DMS53 (cell line): ENCODE results near the gene FETUB.

ENCODE experiments used
- DNase-seq: peaks from one replicate; lab custom pipeline; 2025; lab: John Stamatoyannopoulos, UW

Gene FETUB

DNA sequence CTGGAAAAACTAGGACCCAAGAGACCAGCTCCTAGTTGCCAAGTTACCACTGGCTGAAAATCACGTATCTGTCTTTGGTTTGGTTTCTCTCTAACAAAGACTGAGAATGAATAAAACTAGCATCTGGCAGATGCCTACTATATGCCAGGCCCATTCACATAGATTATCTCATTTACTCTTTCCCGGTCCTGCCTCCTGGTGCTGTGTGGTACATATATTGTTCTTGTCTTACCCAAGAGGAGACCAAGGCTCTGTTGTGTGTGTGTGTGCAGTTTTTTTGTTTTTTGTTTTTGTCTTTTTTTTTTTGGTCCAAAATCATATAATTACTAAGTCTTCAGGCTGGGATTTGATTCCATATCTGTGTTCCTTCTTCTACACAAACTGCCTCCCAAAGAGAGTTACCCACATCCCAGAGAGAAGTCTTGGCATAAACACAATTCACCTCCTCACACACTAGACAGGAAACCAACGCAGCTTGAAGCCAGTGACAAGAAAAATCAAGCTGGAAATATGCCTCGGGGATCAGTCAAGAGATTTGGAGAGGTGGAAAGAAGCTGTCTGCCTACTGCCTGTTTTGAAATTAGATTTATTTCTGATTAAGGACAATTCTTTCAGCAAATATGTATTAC lies 26.4 kb upstream of the FETUB start:
- DNase-seq: no peak

DNA sequence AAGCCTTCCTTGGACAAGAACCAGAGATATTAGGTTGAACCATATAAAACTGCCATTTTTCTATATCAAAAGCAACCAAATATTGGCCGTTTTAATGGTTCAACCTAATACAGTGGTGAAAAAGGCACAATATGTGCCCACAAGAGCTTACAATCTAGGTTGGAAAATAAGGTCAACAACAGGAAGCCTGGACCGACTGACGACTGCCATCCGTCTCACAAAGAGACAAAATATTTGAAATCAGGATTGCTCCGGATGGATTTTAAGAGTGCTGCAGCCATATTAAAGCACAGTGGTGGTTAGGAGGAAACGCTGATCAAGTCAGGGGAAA lies 26.0 kb upstream of the FETUB start:
- DNase-seq: no peak

DNA sequence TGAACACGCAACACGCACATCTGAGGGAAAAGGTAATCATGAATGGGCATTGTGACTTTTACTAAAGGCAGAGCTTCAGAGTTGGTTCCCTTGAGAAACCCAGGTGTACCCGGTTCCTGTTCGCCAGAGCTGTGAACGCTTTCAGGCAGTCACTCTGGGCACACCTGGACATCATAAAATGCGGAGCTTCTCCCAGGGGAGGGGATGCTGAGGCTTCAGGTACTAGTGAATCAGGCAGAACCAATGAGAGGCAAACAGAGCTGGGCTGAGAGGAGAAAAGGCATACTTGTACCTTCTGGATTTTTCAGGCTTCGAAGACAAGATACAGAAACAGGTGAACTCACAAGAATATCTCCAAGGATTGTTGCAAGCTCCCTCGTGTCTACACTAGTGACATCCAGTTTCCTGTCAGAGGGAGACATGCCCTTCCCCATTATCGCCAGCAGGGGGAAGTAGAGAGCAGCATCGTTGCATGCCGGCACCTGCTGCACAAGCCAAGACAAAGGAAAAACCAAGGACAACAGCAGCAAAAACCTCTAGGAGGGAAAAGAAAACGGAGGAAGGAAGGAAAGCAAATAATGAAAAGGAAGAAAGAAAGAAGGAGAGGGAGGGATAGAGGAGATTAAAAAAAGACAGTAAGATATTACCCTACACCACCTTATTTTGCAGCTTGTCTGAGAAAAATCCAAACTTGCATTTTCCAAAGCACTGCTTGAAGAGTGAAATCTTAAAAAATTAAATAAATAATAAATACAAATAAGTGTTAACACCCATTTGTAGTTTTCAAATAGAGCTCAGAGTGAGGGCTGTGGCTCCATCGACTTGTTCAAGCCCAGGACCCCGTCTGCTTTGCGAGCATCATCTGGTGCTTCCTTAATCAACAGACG lies 25.4 kb upstream of the FETUB start:
- DNase-seq: peak; percentile 75

DNA sequence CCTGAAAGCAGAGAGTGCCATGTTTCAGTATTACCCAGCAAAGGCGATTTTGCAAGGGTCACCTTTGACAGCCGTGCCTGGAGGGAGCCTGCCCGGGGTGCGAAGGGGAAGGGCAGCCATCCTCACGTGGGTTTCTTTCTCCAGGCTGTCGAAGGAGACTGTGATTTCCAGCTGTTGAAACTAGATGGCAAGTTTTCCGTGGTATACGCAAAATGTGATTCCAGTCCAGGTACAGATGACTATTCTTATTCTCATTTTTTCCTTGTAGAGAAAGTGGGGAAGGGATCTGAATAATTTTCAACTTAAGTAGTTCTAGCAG lies 23.9 kb upstream of the FETUB start:
- no peak for DNase-seq

DNA sequence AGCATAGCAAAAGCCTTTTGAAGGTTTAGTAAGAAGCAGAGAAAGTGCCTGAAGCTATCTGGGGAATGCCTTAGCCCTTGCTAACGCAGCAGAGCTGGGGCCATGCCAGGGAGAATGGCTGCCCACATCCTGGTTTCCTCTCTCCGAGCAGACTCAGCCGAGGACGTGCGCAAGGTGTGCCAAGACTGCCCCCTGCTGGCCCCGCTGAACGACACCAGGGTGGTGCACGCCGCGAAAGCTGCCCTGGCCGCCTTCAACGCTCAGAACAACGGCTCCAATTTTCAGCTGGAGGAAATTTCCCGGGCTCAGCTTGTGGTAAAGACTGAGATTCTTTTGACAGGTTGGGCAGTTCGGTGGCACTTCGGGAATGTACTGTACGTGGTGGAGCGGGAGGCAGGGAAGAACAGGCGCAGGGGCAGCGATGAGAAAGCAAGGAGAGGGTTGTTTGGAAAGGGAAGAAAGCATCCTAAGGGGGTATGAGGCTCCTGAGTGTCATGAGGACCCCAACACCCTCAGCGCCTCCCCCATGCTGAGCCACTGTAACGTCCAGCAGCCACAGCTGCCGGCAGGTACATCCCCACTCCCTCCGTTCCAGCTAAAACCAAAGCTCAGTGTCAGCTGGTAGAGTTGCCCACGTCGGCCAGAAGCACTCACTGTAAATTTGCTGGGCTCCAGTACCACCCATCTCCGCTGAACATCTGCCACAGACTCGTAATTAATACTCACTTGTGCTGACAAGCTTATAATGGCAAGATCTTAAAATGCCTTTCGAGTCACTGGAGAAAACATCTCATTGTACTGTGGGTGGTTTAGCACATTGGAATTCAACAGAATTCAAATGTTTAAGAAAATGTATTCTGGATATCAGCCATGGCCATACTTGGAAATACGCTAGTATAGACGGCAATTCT lies 22.9 kb upstream of the FETUB start:
- peak; percentile 88 for DNase-seq

DNA sequence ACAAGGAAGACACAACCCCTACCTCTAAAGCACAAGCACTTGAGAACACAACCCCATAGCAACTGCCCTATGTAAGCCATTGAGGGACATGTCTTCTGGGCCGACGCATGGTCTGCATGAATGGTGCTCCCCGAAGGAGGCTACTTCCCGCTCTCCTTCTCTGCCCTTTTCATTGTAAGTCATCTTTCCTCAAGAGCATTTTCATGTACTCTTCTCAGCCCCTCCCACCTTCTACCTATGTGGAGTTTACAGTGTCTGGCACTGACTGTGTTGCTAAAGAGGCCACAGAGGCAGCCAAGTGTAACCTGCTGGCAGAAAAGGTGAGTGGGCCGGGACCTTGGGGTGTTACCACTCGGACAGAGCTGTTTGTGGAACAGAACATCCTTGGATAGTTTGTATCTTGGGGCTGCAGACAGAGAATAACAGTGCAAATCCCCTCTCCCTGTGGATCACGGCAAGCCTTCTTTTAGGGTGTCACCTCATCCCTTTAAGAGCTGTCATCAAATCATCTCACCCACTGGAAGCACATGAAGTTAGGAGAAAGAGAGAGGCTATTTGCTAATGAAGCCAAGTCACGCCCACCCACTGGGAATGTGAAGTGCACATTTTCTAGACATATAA lies 21.8 kb upstream of the FETUB start:
- DNase-seq: no peak

DNA sequence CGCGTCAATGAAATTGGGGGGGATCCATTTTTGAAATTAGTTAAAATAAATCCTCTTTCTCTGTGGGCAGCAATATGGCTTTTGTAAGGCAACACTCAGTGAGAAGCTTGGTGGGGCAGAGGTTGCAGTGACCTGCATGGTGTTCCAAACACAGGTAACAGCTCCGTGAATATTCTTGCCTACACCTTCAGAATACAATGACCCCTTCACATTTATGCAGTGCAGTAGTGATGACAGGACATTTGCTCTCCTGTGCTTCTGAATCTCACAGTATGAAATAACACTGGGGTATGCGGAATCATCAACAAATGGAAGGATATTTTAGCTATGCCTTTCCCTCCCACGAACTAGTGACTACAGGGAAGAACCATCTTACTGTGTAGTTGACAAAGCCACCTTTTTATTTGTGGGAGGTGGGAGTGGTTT lies 20.4 kb upstream of the FETUB start:
- no peak for DNase-seq

DNA sequence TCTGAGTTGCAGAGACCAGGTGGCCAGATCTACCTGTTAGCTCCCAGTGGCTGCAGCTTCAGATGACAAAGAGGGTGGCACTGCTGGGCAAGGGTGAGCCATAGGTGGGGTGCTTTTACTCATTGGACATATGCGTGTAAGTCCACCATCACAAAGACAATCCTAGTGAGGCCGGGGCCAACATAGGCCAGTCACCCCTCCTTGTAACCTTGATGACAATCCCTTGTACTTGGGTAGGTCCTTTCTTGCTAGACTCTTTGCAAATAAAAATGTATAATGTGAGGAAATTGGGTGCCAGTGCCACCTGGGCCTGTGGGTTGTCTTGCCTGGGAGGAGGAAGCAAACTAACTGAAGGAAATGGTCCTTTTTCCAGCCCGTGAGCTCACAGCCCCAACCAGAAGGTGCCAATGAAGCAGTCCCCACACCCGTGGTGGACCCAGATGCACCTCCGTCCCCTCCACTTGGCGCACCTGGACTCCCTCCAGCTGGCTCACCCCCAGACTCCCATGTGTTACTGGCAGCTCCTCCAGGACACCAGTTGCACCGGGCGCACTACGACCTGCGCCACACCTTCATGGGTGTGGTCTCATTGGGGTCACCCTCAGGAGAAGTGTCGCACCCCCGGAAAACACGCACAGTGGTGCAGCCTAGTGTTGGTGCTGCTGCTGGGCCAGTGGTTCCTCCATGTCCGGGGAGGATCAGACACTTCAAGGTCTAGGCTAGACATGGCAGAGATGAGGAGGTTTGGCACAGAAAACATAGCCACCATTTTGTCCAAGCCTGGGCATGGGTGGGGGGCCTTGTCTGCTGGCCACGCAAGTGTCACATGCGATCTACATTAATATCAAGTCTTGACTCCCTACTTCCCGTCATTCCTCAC lies 19.7 kb upstream of the FETUB start:
- DNase-seq: no peak

- no peak for DNase-seq
Observed at GRCh38 chr3:186621894-186622650, 18.1 kb upstream of the FETUB start.

GRCh38 chr3:186622651-186623310 lies 17.4 kb upstream of the FETUB start:
- no peak for DNase-seq

GRCh38 chr3:186624598-186624997 lies 15.6 kb upstream of the FETUB start:
- no peak for DNase-seq

DNA sequence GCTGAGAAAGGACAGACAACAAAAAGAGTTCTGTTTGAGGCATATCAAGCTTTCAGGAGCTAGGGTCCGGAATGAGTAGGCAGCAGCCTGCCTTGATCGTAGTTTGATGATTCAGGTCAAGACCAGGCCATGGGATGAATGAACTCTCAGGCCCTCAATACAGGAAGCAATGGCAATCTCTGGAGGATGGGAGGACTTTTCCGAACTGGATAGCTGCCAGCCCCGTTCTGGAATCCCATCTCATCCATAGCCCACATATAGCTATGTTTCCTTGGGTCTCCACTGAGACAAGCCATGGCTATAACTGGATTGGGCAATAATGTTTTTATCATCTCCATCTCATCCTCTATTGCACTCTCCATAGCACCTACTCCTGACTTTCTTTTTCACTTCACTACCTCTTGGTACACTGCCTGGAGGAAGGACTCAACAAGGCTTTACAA lies 14.6 kb upstream of the FETUB start:
- no peak for DNase-seq

DNA sequence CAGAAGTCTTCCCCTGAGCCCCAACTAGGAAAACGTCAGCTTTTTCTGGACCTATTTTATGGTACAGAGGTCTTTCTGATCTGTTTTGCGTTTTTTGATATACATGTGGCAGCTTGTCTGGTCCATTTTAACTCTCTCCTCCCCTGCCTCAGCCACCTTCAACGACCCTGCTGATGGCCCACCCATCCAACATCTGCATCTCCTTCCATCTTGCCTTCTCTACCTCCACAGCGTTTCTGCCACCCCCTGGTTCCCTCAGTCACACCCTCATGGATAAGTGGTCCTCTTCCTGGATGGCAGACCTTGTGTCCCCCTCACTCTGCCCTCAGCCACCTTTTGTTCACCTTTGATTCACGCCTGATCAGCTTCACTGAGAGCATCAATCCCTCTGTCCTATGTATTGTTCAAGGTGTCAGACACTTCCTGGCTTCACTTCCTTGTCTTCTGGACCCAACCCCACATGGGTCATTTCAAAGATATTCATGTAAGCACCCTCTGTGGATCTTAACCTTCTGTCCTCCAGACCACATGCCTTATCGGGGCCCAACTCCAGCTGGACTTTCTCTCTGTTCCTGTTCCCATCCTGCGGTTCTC lies 13.8 kb upstream of the FETUB start:
- no peak for DNase-seq

DNA sequence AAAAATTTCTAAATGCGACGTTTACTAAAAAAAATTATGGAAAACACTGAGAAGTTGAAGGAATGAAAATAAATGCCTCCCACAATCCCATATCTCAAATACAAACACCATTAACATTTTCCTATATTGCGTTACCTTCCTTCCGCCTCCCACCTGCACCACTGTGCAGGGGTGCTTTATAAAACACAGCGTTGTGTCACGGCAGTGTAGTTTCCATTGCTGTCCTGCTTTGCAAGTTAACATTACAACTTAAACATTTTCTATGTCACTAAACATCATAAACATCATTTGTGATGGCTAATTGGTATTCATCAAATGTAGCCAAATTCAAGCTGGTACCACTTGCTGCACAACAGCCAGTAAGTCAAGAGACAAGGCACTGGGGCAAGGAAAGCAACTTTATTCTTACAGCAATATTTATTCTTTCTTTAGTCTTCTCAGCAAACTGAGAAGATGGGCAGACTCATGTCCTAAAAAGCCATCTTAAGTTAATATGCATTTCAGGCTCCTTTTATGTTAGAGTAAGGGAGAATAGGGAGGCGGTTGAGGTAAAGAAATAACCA lies 12.3 kb upstream of the FETUB start:
- no peak for DNase-seq

- no peak for DNase-seq
Observed at GRCh38 chr3:186628756-186629155, 11.4 kb upstream of the FETUB start.

DNA sequence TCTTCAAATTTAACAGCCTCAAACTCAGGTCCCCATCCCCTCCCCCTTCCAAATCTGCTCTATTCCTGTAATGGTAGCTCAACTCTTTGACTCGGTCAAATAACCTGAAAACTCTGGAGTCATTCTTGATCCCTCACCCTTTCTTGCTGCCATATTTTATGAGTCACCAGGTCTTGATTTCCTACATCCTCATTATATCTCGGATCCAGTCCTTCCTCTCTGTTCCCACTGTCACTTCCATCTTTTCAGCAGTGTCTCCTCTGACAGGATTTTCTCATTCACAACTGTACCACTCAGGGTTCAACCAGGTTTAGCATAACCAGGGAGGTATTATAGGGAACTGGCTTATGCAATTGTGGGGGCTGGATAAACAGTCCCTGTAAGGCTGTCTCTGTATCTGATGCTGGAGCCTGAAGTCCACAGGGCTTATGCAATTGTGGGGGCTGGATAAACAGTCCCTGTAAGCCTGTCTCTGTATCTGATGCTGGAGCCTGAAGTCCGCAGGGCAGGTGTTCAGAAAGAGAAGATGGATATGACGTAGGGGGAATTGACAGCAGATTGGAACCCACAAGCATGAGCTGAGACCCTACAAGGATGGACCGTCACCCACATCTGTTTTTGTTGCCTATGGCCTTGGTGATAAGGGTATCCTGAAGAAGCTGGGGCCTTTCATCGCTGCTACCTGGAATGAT lies 9.1 kb upstream of the FETUB start:
- no peak for DNase-seq

DNA sequence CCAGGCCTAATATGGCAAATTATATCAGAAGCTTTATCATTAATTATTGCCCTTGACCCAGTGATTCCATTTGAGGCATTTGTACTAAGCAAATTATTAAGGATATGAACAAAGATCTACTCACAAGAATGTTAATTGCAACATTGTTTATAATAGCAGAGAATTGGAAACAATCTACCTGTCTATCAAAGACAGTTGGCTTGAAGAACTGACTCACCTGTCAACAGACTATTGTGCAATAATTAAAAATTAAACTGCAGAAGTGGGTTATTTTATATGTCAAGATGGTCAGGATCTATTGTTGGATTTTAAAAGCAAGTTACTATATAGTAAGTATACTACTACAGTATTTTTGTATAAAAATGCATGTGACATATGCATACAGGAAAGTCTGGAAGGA lies 6.7 kb upstream of the FETUB start:
- no peak for DNase-seq

DNA sequence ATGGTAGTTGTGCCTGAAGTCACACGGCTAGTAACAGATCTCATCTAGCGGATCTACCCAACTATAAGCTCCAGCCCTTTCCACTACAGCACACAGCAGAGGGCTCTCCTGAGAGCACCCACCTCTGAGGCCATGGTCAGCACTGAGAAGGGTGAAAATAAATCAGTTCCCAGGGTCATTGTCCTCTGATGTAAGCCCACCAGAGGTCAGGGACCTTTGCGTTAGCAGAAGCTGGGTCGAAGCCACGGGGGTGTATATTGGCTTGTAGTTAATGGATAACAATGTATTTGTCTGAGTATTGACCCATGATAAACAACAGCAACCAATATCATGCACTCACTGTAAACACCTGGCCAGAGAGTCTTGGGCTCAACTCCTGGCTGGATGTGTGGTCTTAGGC lies 6.0 kb upstream of the FETUB start:
- peak; percentile 31 for DNase-seq

GRCh38 chr3:186635532-186635931 lies 4.7 kb upstream of the FETUB start:
- no peak for DNase-seq
